ENCODE measurements around the gene ATP6AP1.
"Not testable (repeated sequence)": the region's sequence is repeated elsewhere in the genome, so short reads cannot be mapped to it uniquely, and the experiment has no call there.

Gene ATP6AP1, protein sequence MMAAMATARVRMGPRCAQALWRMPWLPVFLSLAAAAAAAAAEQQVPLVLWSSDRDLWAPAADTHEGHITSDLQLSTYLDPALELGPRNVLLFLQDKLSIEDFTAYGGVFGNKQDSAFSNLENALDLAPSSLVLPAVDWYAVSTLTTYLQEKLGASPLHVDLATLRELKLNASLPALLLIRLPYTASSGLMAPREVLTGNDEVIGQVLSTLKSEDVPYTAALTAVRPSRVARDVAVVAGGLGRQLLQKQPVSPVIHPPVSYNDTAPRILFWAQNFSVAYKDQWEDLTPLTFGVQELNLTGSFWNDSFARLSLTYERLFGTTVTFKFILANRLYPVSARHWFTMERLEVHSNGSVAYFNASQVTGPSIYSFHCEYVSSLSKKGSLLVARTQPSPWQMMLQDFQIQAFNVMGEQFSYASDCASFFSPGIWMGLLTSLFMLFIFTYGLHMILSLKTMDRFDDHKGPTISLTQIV
- 85.3 to 91.2 reads per million in 2 donors for total RNA-seq

DNA sequence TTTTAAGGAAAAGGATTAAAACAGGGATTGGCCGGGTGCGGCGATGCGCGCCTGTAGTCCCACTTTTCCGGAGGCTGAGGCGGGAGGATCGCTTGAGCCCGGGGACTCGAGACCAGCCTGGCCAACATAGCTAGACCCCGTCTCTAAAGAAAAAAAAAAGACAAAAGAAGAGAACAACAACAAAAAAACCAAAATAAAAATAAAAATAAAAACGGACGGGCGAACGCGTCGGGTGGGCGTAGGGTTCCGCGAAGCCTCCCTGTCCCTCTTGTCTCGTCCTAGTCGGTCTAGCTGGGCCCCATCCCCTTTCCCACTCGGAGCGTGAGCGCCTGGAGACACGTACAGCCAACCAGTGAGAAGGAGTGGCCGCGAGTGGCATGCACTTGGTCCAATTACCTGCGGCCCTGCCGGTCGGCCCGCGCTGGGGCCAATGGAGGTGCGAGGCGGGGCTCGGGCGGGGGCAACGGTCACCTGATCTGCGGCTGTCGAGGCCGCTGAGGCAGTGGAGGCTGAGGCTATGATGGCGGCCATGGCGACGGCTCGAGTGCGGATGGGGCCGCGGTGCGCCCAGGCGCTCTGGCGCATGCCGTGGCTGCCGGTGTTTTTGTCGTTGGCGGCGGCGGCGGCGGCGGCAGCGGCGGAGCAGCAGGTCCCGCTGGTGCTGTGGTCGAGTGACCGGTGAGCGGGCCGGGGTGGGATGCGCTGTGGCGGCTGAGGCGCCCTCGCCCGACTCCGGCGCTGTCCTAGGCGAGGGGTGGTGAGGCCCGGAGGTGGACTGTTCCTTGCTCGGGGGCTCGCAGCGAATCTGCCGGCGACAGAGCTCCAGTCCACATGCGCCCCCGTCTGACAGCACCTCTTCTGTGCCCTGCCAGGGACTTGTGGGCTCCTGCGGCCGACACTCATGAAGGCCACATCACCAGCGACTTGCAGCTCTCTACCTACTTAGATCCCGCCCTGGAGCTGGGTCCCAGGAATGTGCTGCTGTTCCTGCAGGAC is at the start of gene ATP6AP1:
Gene ATP6AP1, plus strand, starts transcription at position 502 of the 996 bp plus-strand sequence. Its CDS starts 16 bp downstream, at position 518.
- DNase-seq = peak; percentile 84

DNA sequence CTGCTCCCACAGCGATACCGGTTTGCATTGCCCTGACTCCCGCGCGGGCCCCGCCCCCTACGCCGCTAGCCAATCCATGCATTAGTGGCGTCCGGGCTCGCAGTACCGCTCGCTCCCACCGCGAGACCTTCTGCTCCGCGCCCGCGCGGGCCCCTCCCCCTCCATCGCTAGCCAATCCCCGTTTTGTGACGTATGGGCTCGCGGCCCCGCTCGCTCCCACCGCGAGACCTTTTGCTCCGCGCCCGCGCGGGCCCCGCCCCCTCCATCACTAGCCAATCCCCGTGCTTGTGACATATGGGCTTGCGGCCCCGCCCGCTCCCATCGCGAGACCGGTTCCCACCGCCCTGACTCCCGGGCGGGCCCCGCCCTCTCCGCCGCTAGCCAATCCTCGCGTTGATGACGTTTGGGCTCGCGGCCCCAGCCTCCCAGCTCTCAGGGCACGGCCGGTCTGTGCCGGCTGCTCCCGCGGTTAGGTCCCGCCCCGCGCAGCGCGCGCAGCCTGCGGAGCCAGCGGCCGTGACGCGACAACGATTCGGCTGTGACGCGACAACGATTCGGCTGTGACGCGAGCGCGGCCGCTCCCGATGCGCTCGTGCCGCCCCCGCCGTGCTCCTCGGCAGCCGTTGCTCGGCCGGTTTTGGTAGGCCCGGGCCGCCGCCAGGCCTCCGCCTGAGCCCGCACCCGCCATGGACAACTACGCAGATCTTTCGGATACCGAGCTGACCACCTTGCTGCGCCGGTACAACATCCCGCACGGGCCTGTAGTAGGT is 49.5 kb upstream of the ATP6AP1 start, which contains the start of gene EMD:
Gene EMD, plus strand, starts transcription at position 497 of the 770 bp plus-strand sequence. Its CDS starts 190 bp downstream, at position 687.
- peak; percentile 100 for DNase-seq

DNA sequence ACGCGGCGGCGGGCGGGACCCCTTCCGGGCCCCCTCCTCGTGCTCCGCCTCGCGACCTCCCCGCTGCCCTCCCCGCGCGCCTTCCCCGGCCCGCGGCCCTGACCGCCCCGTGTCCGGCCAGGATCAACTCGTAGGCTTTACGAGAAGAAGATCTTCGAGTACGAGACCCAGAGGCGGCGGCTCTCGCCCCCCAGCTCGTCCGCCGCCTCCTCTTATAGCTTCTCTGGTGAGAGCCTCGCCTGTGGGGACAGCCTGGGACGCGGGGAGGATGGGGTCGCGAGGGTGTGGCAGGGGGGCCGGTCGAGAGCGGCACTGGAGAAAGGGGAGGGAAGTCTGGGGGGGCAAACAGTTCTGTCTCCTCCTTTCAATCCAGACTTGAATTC is 48.9 kb upstream of the ATP6AP1 start:
- DNase-seq = no peak

DNA sequence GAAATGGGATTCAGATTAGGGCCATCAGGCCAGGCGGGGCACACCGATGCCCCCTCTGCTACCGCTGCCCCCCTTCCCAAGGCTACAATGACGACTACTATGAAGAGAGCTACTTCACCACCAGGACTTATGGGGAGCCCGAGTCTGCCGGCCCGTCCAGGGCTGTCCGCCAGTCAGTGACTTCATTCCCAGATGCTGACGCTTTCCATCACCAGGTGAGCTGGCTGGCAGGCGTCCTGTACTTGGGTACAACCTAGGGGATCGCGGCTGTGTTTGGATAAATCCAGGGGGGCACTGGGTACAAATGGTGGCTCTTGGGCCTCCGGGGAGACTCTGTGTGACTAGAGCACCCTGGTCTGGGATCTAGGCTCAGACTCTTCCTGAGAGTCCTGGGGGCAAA is 48.3 kb upstream of the ATP6AP1 start:
- DNase-seq = no peak

DNA sequence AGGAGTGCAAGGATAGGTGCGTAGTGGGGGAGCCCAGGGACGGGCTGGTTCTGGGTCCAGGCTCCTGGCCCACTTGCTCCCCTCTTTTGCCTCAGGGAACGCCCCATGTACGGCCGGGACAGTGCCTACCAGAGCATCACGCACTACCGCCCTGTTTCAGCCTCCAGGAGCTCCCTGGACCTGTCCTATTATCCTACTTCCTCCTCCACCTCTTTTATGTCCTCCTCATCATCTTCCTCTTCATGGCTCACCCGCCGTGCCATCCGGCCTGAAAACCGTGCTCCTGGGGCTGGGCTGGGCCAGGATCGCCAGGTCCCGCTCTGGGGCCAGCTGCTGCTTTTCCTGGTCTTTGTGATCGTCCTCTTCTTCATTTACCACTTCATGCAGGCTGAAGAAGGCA is 47.7 kb upstream of the ATP6AP1 start:
- DNase-seq = no peak

DNA sequence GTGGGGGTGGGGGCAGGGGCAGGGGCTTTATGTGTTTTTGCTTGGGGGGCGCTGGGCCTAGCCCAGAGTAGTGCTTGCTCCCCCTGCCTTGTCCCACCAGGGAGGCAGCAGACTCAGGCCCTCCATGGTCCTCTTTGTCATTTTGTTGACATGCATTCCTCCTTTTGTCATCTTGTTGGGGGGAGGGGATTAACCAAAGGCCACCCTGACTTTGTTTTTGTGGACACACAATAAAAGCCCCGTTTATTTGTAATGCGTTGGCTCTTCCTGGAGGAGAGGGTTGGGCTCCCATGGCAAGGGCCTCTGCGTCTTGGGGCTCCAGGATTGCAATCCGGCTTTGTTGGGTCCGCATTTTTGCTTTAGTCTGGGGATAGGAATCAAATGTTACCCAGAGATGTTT is 47.2 kb upstream of the ATP6AP1 start:
- DNase-seq = no peak

DNA sequence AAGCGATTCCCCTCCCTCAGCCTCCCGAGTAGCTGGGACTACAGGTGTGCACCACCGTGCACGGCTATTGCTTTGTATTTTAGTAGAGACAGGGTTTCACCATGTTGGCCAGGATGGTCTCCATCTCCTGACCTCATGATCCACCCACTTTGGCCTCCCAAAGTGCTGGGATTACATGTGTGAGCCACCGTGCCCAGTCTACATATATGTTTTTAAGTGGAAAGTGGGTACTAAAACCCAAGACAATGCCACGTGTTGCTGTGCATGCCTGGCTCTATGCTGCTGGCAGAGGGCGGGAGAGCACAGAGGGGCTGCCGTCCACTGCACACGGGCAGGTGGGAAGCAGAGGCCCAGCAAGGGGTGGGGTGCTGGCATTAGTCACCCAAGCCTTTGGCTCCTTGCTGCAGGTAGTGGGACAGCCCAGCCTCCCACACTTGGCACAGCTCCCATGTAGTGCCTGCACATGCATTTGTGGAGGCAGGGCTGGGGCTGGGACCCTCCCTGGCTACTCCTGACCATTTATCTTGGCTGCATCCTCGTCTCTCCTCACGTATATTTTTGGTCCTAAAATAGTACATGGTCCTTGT is 45.9 kb upstream of the ATP6AP1 start:
- no peak for DNase-seq

DNA sequence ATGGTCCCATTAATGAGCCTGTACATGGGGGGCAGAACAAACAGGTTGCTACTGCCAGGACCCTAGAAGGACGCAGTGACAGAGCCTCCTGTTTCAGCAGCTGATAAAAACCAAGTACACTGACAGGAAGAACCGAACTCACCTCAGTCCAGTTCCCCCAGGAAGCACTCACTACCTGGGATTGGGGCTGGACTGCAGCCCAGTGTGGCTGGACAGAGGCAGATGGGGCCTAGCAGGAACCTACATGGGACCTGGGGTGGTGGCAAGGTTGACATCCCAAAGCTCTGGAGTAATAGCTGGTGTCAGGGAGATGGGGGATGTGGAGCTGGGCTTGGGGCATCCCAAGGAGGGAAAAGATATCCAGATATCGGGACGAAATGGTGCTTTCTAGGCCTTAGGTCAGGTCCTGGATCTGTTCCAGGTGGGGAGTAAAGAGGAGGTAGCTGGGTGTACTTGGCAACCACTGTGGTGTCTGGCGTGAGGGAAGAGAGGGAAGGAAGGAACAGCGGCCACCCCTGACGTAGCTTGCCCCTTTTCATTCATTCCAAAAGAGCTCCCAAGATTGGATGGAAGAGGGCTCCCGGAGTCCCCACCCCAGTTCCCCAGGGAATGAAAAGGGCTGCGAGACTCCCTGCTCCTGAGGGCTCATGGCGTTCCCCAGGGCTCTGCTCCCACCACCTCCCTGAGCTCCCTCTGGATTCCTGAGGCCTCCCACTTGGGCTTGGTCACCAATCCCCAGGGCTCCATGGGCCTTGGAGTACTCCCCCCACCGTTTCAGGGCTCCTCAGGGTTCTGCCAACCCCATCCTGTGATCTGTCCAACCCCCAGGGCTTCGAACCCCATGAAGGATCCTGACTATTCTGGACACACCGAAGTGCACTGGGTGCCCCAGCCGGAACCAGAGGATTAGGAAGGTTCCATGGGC is 44.9 kb upstream of the ATP6AP1 start:
- no peak for DNase-seq

DNA sequence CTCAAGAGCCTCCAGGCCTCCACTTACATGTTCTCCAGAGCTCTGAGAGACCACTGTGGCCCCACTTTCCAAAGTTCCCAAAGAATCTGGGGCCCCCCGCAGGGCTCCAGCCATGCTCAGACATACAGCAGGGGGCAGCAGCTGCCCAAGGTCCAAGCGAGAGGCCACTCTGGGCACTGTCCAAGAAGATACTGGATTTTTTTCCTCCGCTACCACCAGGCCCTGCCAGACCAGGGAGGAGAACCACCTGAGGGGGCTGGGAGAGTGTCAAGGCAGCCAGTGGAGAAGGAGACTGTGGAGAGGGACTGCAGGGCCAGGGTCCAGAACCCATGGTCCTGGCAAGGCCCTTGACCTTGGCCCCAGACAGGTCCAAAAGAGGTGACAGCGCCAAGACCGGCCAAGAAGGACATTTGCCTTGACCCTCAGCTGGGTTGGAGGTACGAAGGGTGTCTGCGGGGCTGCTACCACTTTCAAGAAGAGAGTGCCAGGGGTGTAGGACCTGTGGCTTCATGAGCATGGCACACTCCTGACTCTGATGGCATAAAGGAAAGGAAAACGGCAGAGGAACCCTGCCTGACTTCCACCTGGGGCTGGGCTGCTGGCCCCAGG is 44.1 kb upstream of the ATP6AP1 start:
- DNase-seq = no peak

DNA sequence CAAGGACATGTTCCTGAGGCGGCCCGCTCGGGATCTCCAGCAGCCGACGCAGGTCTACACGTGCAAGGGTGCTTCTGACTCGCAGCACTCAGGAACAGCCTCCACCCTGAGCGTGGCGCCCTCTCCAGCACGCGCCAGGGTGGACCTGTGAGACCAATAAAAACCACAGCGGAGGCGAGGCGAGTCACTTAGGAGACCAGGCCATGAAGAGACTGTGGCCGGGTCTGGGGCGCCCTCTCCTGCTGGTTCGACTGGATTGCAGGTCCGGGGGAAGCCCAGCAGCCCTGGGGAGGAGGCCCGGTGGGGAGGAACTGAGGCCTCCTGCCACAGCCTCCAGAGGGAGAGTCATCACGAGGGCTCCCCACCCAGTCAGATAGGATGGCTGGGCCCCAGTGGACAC is 40.4 kb upstream of the ATP6AP1 start:
- DNase-seq = not testable (repeated sequence)

DNA sequence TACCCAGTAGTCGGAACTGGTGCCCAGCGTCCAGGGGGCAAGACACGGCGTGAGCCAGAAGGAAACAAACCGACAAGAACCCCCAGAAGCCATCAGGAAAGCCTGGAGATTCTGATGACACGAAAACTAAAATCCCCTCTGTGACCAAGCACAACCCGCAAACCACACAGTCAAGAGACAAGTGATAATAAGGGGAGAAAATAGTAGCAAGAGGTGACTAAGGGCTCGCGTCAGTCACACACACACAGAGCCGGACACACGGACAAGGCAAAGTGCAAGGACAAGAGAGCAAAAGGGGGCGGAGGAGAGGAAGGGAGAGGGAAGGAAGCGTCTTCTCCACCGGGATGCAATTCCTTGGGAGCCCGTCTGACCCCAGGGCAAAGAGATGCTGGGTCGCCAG is 39.8 kb upstream of the ATP6AP1 start:
- not testable (repeated sequence) for DNase-seq

DNA sequence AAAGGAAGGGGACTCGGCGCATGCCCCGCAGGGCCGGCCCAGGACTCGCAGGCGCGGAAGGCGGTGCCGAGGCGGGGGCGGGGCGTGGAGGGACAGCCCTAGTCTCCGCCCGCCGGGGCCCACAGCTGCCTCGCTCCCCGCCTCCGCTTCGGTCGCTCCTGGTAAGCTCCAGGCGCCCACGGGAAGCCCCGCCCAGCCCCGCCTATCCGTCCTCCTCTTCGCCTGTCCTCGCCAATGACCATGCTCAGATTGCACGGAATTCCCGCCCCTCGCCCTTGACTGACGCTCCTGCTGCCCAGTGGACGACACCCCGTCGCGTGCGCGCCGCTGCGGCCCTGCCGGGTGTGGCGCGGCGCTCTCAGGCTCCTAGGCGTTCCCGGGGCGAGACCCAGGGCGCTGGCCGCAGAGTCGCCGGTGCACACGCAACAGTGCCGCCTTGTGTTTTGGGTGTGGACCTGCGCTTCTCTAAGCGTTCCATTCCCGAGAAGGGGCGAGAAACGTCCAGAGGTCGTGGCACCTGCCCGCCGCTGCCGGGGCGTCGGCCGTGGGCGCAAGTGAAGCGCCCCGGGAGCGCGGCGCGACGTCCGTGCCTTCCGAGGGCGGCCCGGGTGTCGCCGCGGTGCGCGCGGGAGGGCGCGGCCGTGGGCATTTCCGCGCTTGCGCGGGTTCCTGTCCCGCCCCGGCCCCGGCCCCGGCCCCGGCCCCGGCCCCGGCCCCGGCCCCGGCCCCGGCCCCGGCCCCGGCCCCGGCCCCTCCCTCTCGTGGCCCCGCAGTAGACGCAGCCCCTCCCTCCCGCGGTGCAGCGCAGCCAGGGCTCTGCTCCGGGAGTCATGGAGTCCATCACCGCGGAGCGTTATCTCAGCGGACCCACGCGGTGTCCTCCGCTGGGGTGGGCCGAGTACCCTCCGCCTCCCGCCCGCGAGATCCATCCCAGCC is 38.4 kb upstream of the ATP6AP1 start:
- DNase-seq = not testable (repeated sequence)

DNA sequence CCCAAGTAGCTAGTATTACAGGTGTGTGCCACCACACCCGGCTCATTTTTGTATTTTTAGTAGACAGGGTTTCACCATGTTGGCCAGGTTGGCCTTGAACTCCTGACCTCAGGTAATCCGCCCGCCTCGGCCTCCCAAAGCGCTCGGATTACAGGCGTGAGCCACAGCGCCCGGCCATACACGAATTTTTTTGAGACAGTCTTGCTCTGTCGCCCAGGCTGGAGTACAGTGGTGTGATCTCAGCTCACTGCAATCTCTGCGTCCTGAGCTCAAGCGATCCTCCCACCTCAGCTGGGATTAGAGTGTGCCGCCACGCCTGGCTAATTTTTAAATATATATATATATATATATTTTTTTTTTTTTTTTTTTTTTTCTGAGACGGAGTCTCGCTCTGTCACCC is 32.1 kb upstream of the ATP6AP1 start:
- not testable (repeated sequence) for DNase-seq

DNA sequence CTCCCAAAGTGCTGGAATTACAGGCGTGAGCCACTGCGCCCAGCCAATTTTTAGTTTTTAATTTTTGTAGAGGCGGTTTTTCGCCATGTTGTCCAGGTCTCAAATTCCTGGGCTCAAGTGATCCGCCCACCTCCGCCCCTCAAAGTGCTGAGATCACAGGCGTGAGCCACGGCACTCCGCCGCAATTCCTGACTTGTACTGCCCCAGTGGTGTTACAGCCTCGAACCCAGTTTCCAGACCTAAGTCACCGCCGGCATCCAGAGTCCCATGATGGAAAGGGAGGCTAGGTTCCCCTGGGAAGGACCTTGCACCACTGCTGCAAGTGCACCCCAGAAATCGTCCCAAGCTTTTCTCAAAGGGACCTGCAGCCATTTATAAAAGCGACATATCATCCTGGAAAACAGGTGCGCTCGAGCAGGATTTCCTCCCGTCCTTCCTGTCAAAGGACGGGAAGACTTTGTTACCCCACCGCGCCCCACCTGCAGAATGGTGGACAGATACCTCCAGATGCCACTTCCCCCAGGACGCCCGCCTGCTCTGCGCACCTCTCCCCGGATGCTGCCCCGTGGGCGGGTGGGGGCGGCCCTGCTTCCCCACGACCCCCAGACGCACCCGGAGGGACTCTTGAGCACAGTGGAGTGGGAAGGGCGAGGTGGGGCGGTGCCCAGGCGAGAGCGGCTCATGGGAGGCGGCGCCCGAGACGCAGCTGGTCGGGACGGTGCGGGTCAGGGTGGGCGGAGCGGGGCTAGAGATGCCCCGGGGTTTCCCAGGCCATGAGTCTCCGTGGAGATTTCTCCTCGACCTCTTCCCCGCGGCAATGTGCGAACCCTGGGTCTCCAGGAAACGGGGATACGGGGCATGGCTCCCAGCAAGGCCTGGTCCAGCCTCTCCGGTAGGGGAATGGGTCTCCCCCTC is 31.2 kb upstream of the ATP6AP1 start:
- DNase-seq = peak; percentile 33

DNA sequence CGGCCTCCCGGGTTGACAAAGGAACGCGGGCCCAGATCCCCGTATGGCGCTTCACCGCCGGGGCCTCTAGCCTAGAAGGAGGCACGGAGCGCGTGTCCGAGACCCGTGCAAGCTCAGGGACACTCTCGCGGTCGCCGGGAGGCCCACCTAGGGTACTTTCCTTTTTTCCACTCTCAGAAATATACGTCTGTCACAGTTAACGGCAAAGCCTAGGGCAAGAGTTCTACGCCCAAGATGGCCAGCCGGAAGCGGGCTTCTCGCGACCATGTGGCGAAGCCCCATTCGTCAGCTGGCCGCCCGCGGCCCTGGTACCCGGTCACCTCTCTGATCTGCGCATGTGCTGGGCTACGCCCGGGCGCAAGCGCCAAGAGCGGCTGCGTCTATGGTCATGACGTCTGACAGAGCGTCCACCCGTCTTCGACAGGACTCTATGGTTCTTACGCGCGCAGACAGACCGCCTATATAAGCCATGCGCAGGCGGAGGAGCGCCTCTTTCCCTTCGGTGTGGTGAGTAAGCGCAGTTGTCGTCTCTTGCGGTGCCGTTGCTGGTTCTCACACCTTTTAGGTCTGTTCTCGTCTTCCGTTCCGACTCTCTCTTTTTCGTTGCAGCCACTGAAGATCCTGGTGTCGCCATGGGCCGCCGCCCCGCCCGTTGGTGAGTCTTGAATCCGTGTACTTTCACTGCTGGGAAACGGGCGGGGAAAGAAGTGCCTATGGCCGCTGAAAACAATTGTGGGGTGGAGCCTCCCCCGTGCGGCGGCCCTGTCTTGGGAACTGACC is 30.4 kb upstream of the ATP6AP1 start, which contains the start of gene RPL10:
Gene RPL10, plus strand, starts transcription at position 490 of the 780 bp plus-strand sequence. Its CDS starts 143 bp downstream, at position 633.
- peak; percentile 80 for DNase-seq

DNA sequence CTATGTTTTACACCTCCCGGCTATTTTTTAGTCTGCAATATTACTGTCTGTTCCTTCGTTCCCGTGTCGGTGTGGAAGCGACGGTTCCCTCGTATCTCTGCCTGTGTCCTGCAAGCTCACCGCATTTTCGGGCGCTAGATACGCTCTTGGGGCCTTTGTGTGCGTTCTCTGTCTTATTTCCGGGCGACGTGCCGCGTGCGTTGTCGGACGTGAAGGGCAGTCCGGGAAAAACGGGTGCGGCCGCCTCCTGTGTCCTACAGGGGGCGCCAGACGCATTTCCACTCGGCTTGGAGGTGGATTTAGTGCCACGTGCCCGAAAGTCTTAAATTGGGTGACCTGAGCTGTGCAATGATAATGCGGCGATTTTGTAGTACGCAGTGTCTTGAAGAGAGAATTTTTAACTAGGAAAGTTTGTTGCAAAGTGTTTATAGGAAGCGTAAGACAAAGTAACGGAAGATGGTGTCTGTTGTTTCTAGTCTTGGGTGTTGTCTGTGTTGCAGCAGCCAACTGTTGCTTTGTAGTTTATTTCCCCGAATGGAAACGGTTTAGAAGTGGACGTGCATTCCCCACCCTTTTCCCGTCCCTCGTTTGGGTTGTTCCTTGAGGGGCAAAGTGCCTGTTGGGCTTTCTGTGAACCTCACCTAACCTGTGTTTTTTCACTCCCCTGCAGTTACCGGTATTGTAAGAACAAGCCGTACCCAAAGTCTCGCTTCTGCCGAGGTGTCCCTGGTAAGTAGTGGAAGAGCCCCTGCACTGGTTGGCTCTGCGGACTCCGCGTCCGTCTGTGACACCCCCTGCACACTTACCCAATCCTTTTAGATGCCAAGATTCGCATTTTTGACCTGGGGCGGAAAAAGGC is 29.6 kb upstream of the ATP6AP1 start:
- peak; percentile 40 for DNase-seq
